CD4-positive, alpha-beta T cell treated with Interleukin-21 for 1 hour (primary cell): ENCODE measurements around the gene THBS4.
"Not testable (repeated sequence)": the region's sequence is repeated elsewhere in the genome, so short reads cannot be mapped to it uniquely, and the experiment has no call there.

Experiments used
- DNase-seq: peaks from one replicate; pipeline ENCODE4 v3.0.0-alpha.2; 2020

Gene THBS4

GRCh38 chr5:80077051-80077714, 42.0 kb downstream of the THBS4 start:
- no peak for DNase-seq

- no peak for DNase-seq
Measured at GRCh38 chr5:80078921-80079320, 43.8 kb downstream of the THBS4 start.

- DNase-seq, result no peak
Measured at GRCh38 chr5:80082281-80082680, 47.1 kb downstream of the THBS4 start.

GRCh38 chr5:80082731-80083100, 47.6 kb downstream of the THBS4 start:
- peak; percentile 51 for DNase-seq

GRCh38 chr5:80083101-80083890, 48.1 kb downstream of the THBS4 start:
- peak; percentile 59 for DNase-seq

- no peak for DNase-seq
Measured at GRCh38 chr5:80090884-80091166, 55.7 kb downstream of the THBS4 start.

- DNase-seq, result peak; percentile 75
Measured at GRCh38 chr5:80091792-80092192, 56.6 kb downstream of the THBS4 start.

- no peak for DNase-seq
Measured at GRCh38 chr5:80092486-80093107, 57.4 kb downstream of the THBS4 start.

GRCh38 chr5:80093796-80094195, 58.6 kb downstream of the THBS4 start:
- no peak for DNase-seq

- no peak for DNase-seq
Measured at GRCh38 chr5:80094236-80094738, 59.1 kb downstream of the THBS4 start.

GRCh38 chr5:80097451-80097850, 62.3 kb downstream of the THBS4 start:
- DNase-seq, result no peak

- no peak for DNase-seq
Measured at GRCh38 chr5:80101993-80102392, 66.8 kb downstream of the THBS4 start.

GRCh38 chr5:80103371-80103770, 68.2 kb downstream of the THBS4 start:
- no peak for DNase-seq

- no peak for DNase-seq
Measured at GRCh38 chr5:80105698-80106439, 70.7 kb downstream of the THBS4 start.

- DNase-seq, result no peak
Measured at GRCh38 chr5:80106916-80107315, 71.8 kb downstream of the THBS4 start.

- no peak for DNase-seq
Measured at GRCh38 chr5:80109646-80110478, 74.7 kb downstream of the THBS4 start.

- DNase-seq, result not testable (repeated sequence)
Measured at GRCh38 chr5:80111376-80111990, 76.3 kb downstream of the THBS4 start.

- no peak for DNase-seq
Measured at GRCh38 chr5:80114860-80115259, 79.7 kb downstream of the THBS4 start.

GRCh38 chr5:80116000-80116399, 80.9 kb downstream of the THBS4 start:
- DNase-seq, result no peak

GRCh38 chr5:80116465-80116864, 81.3 kb downstream of the THBS4 start:
- DNase-seq, result no peak

- DNase-seq, result no peak
Measured at GRCh38 chr5:80117446-80117845, 82.3 kb downstream of the THBS4 start.

- DNase-seq, result no peak
Measured at GRCh38 chr5:80119372-80119771, 84.2 kb downstream of the THBS4 start.
